PC-9 (cell line): ENCODE results near the gene CEACAM8. TPM values are rescaled to one million over a fixed set of nuclear protein-coding genes. Genes with fewer than 3 reads are reported as not detected.
A peak's percentile ranks its signal among the peaks of the same experiment; 100 is the strongest.

Experiments
- BruUV-seq: library from RNA; stranded (reverse); fragments of 400-500 nt; replicated peaks from 2 replicates; lab custom pipeline; 2021; lab: Mats Ljungman, UMichigan
- CTCF ChIA-PET: fragments of 300-600 bp; sonication (Branson Sonifier 250); formaldehyde crosslinking; loops from one replicate; lab custom pipeline; 2022; ENCODE audit warnings: antibody characterized with exemption; lab: Charles Lee
- POLR2A ChIA-PET: fragments of 300-600 bp; sonication (Branson Sonifier 250); formaldehyde crosslinking; loops from one replicate; lab custom pipeline; 2022; ENCODE audit warnings: antibody characterized with exemption; ENCODE audit not compliant: unreplicated experiment; lab: Charles Lee
- DNase-seq, 2 experiments: peaks; one replicate each; pipeline versions ENCODE4 v3.0.0 to v3.0.0-alpha.2; 2015 to 2022; ENCODE audit warnings: mixed read lengths in 1 of 2
- H2AFZ ChIP-seq: fragments of 200-600 bp; sonication (generic); 2 replicates; pipeline ENCODE4 v1.8.1; 2017; ENCODE audit warnings: antibody characterized with exemption
- H3F3A ChIP-seq: fragments of 200-600 bp; sonication (generic); 2 replicates; pipeline ENCODE4 v1.8.1; 2017; ENCODE audit warnings: antibody characterized with exemption, mild to moderate bottlenecking, low read depth; ENCODE audit not compliant: insufficient read depth
- H3K27ac ChIP-seq: fragments of 200-600 bp; sonication (generic); 2 replicates; pipeline ENCODE4 v1.6.1; 2016; ENCODE audit warnings: mixed run types
- H3K27me3 ChIP-seq: fragments of 200-600 bp; sonication (generic); 2 replicates; pipeline ENCODE4 v1.6.1; 2016; ENCODE audit warnings: low read depth, mixed run types; ENCODE audit not compliant: insufficient read depth
- H3K36me3 ChIP-seq: fragments of 200-600 bp; sonication (generic); 2 replicates; pipeline ENCODE4 v1.6.1; 2016; ENCODE audit warnings: low read depth, mixed run types
- H3K4me1 ChIP-seq: fragments of 200-600 bp; sonication (generic); replicated peaks from 2 replicates; pipeline ENCODE4 v1.6.1; 2016; ENCODE audit warnings: mixed run types; ENCODE audit not compliant: insufficient read depth
- H3K4me2 ChIP-seq: fragments of 200-600 bp; sonication (generic); 2 replicates; pipeline ENCODE4 v1.6.1; 2017; ENCODE audit warnings: mixed run types
- H3K4me3 ChIP-seq: fragments of 200-600 bp; sonication (generic); 2 replicates; pipeline ENCODE4 v1.6.1; 2016; ENCODE audit warnings: mixed run types
- H3K79me2 ChIP-seq: fragments of 200-600 bp; sonication (generic); 2 replicates; pipeline ENCODE4 v1.6.1; 2017; ENCODE audit warnings: low read depth, mixed run types
- H3K9me2 ChIP-seq: fragments of 200-600 bp; sonication (generic); 2 replicates; pipeline ENCODE4 v1.8.1; 2017; ENCODE audit warnings: mild to moderate bottlenecking; ENCODE audit not compliant: insufficient read depth
- H3K9me3 ChIP-seq: fragments of 200-600 bp; sonication (generic); 2 replicates; pipeline ENCODE4 v1.8.1; 2016; ENCODE audit warnings: low read depth; ENCODE audit not compliant: insufficient read depth
- H4K20me1 ChIP-seq: fragments of 200-600 bp; sonication (generic); 2 replicates; pipeline ENCODE4 v1.8.1; 2017; ENCODE audit not compliant: insufficient read depth
- EZH2 ChIP-seq: fragments of 200-600 bp; sonication (generic); IDR thresholded peaks from 2 replicates; pipeline ENCODE4 v1.8.0; 2017; ENCODE audit warnings: antibody characterized with exemption, low read depth
- intact Hi-C: fragments of 100-400 bp; cut with micrococcal nuclease; formaldehyde crosslinking; loops from one replicate; pipeline ENCODE4 v1.10.0; 2022; ENCODE audit not compliant: unreplicated experiment
- total RNA-seq: library from RNA; stranded (reverse); gene quantifications from 2 replicates; pipeline ENCODE4 v1.2.3, GENCODE V29; 2021
- TF ChIP-seq, protein P1 (sequence below): fragments of 200-600 bp; sonication (generic); conservative IDR thresholded peaks from 2 replicates; pipeline ENCODE4 v1.6.1; 2017; ENCODE audit warnings: mixed run types, antibody characterized with exemption, mild to moderate bottlenecking, moderate library complexity

Gene CEACAM8
- total RNA-seq, 1 experiment from 2014 or later, result not detected

- no TSS peak for BruUV-seq
- no peaks in the 10 kb centered on the region for H4K20me1 ChIP-seq
- no peaks in the 10 kb centered on the region for H3K27me3 ChIP-seq
- ChIA-PET CTCF (no interaction called here), POLR2A (no interaction called here)
- H3K9me2 ChIP-seq, result no peaks in the 10 kb centered on the region
- TF ChIP-seq EZH2, result no peak
- TF ChIP-seq, protein P1, sequence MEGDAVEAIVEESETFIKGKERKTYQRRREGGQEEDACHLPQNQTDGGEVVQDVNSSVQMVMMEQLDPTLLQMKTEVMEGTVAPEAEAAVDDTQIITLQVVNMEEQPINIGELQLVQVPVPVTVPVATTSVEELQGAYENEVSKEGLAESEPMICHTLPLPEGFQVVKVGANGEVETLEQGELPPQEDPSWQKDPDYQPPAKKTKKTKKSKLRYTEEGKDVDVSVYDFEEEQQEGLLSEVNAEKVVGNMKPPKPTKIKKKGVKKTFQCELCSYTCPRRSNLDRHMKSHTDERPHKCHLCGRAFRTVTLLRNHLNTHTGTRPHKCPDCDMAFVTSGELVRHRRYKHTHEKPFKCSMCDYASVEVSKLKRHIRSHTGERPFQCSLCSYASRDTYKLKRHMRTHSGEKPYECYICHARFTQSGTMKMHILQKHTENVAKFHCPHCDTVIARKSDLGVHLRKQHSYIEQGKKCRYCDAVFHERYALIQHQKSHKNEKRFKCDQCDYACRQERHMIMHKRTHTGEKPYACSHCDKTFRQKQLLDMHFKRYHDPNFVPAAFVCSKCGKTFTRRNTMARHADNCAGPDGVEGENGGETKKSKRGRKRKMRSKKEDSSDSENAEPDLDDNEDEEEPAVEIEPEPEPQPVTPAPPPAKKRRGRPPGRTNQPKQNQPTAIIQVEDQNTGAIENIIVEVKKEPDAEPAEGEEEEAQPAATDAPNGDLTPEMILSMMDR, result no peak
- no peak overlapping the region for H2AFZ ChIP-seq
- H3K36me3 ChIP-seq, result no peaks in the 10 kb centered on the region
- H3K9me3 ChIP-seq, result no peaks in the 10 kb centered on the region
- H3K79me2 ChIP-seq, result no peaks in the 10 kb centered on the region
- no peak overlapping the region for H3K4me3 ChIP-seq
- no peak for DNase-seq
- H3K27ac ChIP-seq, result no peak overlapping the region
- H3K4me2 ChIP-seq, result no peak overlapping the region
- intact Hi-C loops, result loop anchor here (10.0 kb wide), 1 partner anchor 428 kb away; no protein-coding TSS in a partner anchor
- H3F3A ChIP-seq, result peaks cover 18% of the 10 kb centered on the region; the same call in 1 of the 2 replicates
- peaks cover 20% of the 10 kb centered on the region for H3K4me1 ChIP-seq
These were observed 61.8 kb downstream of the CEACAM8 start for GRCh38 chr19:42532891-42533290.

GRCh38 chr19:42531313-42531712 lies 63.4 kb downstream of the CEACAM8 start:
- POLR2A ChIA-PET, result interaction anchor here (0.6 kb wide), 1 partner anchor 81 kb away, joined by 3 read pairs; no protein-coding TSS in a partner anchor
- H4K20me1 ChIP-seq, result no peaks in the 10 kb centered on the region
- H3K4me1 ChIP-seq, result peaks cover 20% of the 10 kb centered on the region
- 0 out of 2 replicates have a peak overlapping the region, but pooled peaks have one; percentile 15 for H3K4me2 ChIP-seq
- peak; percentile 35 to 92 for DNase-seq
- no peaks in the 10 kb centered on the region for H3K9me2 ChIP-seq
- no TSS peak for BruUV-seq
- H3K79me2 ChIP-seq, result no peaks in the 10 kb centered on the region
- CTCF ChIA-PET, result interaction anchor here (1.2 kb wide), 1 partner anchor 17 kb away, joined by 3 read pairs; no protein-coding TSS in a partner anchor
- no peaks in the 10 kb centered on the region for H3K9me3 ChIP-seq
- TF ChIP-seq, protein P1, result no peak
- no peak for TF ChIP-seq EZH2
- intact Hi-C loops, result loop anchor here (10.0 kb wide), 1 partner anchor 427 kb away; no protein-coding TSS in a partner anchor
- no peaks in the 10 kb centered on the region for H3K36me3 ChIP-seq
- H3K27ac ChIP-seq, result peak overlapping the region; percentile 27; the same call in 1 of the 2 replicates
- peaks cover 18% of the 10 kb centered on the region; the same call in 1 of the 2 replicates for H3F3A ChIP-seq
- H3K27me3 ChIP-seq, result no peaks in the 10 kb centered on the region
- H3K4me3 ChIP-seq, result no peak overlapping the region
- no peak overlapping the region for H2AFZ ChIP-seq

Other genes with a start within 250 kb of the CEACAM8 start
- 4.9 and 7.8 TPM in 2 replicates for gene CNFN, start 204.6 kb downstream of the CEACAM8 start, total RNA-seq
- 10.7 and 12.7 TPM in 2 replicates for gene LIPE, start 167.5 kb downstream of the CEACAM8 start, total RNA-seq
- gene CXCL17, start 152.0 kb downstream of the CEACAM8 start, total RNA-seq, result 0.41 TPM in 1 of 2 replicates, not detected in the other
- 0.53 and 1.6 TPM in 2 replicates for gene CEACAM1, start 66.4 kb downstream of the CEACAM8 start, total RNA-seq
- not detected in 2 replicates for gene PSG3, start 145.6 kb upstream of the CEACAM8 start, total RNA-seq
- 0.26 TPM in 1 of 2 replicates, not detected in the other for gene PSG8, start 170.8 kb upstream of the CEACAM8 start, total RNA-seq